GM21515 (cell line): ENCODE measurements around the gene SSTR4.
"Not testable (repeated sequence)": the region's sequence is repeated elsewhere in the genome, so short reads cannot be mapped to it uniquely, and the experiment has no call there.

ENCODE experiments used
- ATAC-seq: cut with Tn5 transposase; IDR thresholded peaks from one replicate; pipeline ENCODE4 v1.9.1; 2021; ENCODE audit not compliant: unreplicated experiment

SSTR4 gene

GRCh38 chr20:23018432-23018831, 16.7 kb upstream of the SSTR4 start:
- ATAC-seq: no peak

GRCh38 chr20:23018941-23019340, 16.2 kb upstream of the SSTR4 start:
- ATAC-seq: no peak

- no peak for ATAC-seq
Observed at GRCh38 chr20:23019403-23019802, 15.7 kb upstream of the SSTR4 start.

- no peak for ATAC-seq
Observed at GRCh38 chr20:23020230-23021018, 14.7 kb upstream of the SSTR4 start.

GRCh38 chr20:23021541-23021940, 13.6 kb upstream of the SSTR4 start:
- ATAC-seq: no peak

GRCh38 chr20:23021951-23022350, 13.2 kb upstream of the SSTR4 start:
- no peak for ATAC-seq

- no peak for ATAC-seq
Observed at GRCh38 chr20:23022849-23023248, 12.3 kb upstream of the SSTR4 start.

GRCh38 chr20:23023621-23024177, 11.4 kb upstream of the SSTR4 start:
- no peak for ATAC-seq

GRCh38 chr20:23024701-23025100, 10.4 kb upstream of the SSTR4 start:
- ATAC-seq: no peak

GRCh38 chr20:23025503-23025902, 9.6 kb upstream of the SSTR4 start:
- ATAC-seq: not testable (repeated sequence)

GRCh38 chr20:23027721-23028120, 7.4 kb upstream of the SSTR4 start:
- no peak for ATAC-seq

GRCh38 chr20:23028392-23028791, 6.7 kb upstream of the SSTR4 start:
- ATAC-seq: no peak

- ATAC-seq: no peak
Observed at GRCh38 chr20:23029324-23029723, 5.8 kb upstream of the SSTR4 start.

GRCh38 chr20:23031346-23031745, 3.8 kb upstream of the SSTR4 start:
- no peak for ATAC-seq

- ATAC-seq: no peak
Observed at GRCh38 chr20:23032056-23032749, 2.9 kb upstream of the SSTR4 start.

GRCh38 chr20:23032750-23033078, 2.4 kb upstream of the SSTR4 start:
- no peak for ATAC-seq

- no peak for ATAC-seq
Observed at GRCh38 chr20:23033918-23034317, 1.2 kb upstream of the SSTR4 start.

GRCh38 chr20:23035731-23036130, 619 bp downstream of the SSTR4 start:
- ATAC-seq: no peak

- no peak for ATAC-seq
Observed at GRCh38 chr20:23036371-23036770, 1.3 kb downstream of the SSTR4 start.

- no peak for ATAC-seq
Observed at GRCh38 chr20:23037017-23037481, 1.9 kb downstream of the SSTR4 start.

GRCh38 chr20:23039136-23039875, 4.2 kb downstream of the SSTR4 start:
- ATAC-seq: no peak
